CD4-positive, alpha-beta T cell treated with Interleukin-12 subunit alpha and Interleukin-12 subunit beta, for 1 hour (primary cell): ENCODE results near the gene DNHD1.

Source experiments
- DNase-seq: peaks from one replicate; pipeline ENCODE4 v3.0.0-alpha.2; 2020

The DNHD1 gene

DNA sequence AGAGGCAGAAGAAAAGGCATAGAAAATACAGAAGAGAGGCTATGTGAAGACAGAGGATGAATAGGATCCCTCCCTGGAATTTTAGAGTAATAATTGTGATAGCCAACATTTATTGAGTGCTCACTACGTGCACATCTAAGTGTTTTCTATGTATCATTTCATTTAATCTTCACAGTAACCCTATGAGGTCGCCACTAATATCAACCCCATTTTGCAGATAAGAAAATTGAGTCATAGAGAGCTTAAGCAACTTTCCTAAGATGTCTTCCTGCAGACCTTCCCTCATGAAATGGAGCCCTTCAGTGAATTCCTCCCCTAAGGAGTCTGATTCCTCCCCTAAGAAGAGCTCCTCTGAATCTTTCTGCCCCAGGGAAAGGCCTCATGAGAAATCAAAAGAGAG lies 68.2 kb downstream of the DNHD1 start:
- DNase-seq: no peak

DNA sequence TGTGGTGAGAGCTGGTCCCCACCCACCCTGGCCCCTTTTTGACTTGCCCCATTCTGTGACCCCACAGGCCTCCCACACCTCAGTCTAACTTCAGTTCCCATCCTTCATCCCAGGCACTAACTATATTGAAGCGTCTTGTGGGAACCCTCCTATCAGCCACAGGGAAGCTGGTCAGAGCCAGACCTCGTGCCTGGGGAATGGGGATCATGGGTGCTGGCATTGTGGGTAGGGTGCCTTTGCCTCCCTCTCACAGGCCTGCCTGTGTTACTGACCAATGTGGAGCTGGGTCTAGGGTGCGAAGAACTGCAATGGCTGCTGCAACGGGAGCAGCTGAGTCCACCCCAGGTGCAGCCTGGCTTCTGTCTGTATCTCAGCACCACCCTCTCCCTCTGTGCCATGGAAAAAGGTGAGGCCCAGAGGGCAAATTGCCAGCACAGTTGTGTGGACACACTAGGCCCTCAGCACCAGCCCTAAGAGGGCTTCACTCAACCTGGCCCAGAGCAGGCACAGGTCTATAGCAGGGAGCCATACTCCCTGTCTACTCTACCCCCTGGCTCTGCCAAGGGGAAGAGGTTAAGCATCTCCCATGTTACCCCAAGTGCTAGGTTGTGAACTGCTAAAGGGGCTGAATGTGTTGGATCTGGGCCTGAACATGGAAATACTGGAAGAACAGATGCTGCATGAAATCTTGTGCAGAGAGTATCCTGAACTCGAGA lies 69.1 kb downstream of the DNHD1 start:
- no peak for DNase-seq

DNA sequence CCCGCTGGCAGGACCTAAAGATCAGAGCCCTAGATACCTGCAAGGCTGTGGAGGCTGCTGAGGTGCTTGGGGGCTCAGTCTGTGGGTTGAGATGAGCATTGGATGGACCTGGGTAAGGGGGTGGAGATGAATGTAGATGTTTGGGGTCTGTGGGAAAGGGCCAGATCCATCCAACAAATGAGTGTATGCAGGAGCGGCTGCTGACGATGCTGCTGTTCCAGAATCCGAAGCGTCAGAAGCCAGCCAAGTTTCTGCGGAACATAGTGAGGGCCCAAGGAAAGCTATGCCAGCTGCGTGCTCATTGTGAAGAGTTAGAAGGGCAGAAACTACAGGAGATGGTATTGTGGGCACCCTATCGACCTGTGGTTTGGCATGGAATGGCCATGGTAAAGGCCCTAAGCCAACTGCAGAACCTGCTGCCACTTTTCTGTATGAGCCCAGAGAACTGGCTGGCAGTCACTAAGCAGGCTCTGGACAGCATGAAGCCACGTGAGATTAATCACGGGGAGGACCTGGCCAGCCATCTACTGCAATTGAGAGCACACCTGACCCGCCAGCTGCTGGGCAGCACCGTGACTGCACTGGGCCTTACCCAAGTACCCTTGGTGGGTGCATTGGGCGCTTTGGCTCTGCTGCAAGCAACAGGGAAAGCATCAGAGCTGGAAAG lies 69.8 kb downstream of the DNHD1 start:
- DNase-seq: no peak

DNA sequence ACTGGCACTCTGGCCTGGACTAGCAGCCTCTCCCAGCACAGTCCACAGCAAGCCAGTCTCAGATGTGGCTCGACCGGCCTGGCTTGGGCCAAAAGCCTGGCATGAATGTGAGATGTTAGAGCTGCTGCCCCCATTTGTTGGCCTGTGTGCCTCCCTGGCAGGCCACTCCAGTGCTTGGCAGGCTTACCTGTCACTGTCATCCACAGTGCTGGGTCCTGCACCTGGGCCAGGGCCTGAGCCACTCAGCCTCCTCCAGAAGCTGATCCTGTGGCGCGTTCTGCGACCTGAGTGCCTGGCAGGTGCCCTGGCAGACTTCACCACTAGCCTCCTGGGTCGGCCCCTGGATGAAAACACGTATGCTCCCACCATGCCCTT lies 70.3 kb downstream of the DNHD1 start:
- DNase-seq: no peak

DNA sequence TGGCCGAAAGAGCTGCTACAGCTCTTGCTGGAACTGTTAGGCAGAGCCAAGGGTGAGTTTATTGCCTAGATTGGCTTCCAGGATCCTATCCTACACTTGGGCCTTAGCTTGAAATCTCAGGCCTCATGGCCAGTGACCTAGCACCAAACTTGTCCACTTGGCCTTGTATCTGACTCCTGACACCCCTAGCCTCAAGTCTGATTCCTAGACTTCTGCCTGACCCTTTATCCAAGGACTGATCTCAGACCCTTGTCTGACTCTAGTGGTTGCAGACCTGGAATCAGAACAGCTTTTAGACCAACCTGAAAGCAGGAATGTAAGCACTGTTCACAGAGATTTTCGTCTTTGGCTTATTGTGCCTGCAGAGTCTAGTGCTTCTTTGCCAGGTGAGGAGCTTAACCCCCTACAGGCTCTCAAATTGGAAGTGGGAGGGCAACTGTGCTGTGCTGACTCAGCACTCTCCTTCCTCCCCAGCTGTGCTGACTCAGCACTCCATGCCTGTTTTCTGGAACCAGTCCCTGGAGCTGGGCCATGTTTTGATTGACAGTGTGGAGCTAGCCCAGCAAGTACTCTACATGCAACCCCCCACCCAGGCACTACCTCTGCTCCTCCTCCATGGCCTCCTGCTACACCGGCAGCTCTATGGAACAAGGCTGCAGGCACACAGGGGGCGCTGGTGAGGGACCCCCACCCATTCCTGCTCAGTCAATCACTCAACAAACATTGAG lies 71.3 kb downstream of the DNHD1 start:
- DNase-seq: no peak

DNA sequence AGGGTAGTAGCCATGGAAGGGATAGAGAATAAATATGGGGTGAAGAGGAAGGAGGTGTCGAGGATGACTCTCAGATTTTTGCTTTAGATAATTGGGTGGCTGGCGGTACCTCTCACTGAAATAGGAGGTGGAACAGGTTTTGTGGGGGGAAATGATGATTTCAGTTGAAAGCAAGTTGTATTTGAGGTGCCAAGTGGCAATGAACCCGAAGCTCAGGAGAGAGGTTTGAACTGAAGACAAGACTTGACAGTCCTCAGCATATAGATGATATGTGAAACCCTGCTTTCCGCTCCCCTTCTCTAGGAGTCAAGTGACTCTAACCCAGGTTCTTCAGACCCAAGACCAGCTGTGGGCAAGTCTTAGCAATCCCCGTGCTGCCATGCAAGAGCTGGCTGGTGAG lies 72.6 kb downstream of the DNHD1 start:
- DNase-seq: no peak

DNA sequence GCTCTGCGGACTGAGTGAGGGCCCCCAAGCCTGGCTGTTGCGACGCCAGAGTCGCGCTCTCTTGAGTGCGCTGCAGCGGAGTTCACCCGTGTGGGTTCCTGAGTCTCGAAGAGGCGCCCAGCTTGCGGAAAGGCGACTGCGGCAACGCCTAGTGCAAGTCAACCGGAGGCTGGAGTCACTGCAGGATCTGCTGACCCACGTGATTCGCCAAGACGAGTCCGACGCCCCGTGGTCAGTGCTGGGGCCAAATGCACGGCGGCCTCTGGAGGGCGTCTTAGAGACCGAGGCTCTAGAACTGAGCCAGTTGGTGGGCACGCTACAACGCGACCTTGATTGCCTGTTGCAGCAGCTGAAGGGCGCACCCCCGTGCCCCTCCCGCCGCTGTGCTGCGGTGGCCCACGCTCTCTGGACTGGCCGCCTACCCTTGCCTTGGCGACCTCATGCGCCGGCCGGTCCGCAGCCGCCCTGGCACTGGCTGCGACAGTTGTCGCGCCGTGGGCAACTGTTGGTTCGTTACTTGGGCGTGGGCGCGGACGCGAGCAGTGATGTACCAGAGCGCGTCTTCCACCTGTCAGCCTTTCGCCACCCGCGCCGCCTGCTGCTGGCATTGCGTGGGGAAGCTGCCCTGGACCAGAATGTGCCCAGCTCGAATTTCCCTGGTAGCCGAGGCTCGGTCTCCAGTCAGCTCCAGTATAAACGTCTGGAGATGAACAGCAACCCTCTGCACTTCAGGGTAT lies 73.8 kb downstream of the DNHD1 start:
- no peak for DNase-seq

DNA sequence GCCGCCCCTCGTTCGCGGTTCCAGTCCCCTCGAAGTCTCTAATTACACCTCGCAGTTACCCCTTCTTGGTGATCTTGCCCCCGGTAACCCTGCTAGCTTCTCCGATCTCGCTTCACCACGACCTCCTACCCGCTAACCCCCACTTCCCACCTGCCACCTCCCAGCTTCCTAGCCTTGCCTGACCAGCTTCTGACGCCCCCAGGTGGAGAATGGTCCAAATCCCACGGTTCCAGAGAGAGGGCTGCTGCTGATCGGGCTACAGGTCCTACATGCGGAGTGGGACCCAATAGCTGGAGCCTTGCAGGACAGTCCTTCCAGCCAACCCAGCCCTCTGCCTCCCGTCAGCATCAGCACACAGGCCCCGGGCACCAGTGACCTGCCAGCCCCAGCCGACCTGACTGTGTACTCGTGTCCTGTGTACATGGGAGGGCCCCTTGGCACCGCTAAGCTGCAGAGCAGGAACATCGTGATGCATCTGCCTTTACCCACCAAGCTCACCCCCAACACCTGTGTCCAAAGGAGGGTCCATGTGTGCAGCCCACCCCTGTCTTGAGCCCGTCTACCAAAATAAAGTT lies 74.4 kb downstream of the DNHD1 start:
- no peak for DNase-seq

DNA sequence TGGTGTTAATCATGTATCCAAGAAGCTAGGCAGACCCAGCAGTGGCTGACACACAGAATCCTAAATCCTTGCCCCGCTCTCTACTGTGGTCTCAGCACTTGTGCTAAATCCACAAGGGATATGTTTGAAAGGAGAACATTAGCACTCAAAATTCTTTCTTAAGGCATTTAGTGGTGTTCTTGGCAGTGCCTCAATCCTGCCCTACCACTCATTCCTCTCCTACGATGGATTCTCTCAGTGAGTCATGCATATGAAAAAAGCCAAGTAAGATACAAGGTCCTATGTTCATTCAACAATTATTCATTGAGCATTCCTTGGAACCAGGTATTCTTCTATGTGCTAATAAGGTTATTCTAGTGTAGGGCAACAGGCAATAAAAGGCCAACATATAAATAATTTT lies 75.1 kb downstream of the DNHD1 start:
- no peak for DNase-seq

DNA sequence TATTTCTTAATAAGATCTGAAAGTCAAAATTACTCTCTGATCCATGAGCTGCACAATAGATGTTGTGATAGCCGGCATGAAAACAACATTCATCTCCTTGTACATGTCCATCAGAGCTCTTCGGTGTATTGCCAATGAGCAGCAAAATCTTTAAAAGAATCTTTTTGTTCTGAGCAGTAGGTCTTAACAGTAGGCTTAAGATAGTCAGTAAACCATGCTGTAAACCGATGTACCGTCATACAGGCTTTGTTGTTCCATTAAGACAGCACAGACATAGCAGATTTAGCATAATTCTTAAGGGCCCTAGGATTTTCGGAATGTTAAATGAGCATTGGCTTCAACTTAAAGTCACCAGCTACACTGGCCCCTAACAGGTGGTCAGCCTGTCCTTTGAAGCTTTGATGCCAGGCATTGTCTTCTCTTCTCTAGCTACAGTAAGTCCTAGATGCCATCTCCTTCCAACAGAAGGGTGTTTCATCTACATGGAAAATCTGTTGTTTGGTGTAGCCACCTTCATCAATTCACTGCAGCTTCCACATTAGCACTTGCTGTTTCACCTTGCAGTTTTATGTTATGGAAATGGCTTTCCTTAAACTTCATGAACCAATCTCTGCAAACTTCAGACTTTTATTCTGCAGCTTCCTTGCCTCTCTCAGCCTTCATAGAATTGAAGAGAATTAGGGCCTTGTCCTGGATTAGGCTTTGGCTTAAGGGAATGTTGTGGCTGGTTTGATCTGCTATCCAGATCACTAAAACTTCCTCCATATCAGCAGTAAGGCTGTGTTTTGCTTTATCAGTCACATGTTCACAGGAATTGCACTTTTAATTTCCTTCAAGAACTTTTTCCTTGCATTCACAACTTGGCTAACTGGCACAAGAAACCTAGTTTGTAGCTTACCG lies 78.0 kb downstream of the DNHD1 start:
- no peak for DNase-seq

DNA sequence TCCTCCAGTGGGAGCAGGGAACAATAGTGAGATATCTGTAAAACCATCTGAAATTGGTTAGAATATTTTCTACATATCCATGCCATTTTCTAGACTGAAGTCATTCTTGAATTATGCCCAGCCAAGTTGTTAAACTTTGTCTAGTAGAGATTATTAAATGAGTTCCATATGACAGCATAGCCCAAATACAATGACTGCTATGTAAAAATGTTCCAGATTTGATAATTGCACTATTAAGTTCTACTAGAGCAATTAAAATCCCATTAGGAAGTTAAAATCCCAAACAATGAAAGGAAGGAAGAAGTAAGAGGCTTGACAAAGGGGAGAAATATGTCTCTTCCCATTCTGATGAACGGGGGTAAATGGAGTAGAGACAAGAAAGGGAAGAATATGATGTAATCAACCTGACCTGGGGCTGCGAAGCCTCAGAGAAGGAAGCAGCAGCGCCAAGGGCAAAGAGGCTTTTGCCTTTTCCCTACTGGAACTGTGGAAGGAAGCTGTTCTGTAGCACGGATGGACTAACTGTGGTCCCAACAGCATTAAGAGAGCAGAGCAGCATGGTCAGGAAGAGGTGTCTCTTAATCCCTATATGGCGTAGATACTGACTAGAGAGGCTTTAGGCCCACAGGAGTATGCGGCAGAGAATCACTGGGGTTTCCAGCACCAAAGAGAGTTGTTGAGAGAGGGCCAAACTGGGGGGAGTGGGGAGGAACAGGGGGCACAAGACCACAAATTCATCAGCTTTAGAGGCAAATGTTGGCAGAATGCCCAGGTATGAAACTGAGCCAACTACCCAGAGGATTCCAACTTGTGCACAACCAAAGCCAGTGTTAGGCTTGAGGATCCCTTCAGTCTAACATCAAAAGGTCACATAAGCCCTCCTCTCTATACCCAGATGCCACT lies 79.6 kb downstream of the DNHD1 start:
- DNase-seq: no peak

DNA sequence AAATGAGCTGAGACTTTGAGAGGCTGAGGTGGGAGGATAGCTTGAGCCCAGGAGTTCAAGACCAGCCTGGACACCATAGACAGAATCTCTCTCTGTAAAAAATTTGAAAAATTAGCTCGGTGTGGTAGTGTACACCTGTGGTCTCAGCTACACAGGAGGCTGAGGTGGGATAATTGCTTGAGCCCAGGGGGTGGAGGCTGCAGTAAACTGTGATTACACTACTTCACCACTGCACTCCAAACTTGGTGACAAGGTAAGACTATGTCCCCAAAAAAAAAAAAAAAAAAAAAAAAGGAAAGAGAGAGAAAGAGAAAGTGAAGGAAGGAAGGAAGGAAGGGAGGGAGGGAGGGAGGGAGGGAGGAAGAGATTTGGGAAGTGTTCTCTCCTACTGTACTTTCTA lies 81.1 kb downstream of the DNHD1 start:
- no peak for DNase-seq

DNA sequence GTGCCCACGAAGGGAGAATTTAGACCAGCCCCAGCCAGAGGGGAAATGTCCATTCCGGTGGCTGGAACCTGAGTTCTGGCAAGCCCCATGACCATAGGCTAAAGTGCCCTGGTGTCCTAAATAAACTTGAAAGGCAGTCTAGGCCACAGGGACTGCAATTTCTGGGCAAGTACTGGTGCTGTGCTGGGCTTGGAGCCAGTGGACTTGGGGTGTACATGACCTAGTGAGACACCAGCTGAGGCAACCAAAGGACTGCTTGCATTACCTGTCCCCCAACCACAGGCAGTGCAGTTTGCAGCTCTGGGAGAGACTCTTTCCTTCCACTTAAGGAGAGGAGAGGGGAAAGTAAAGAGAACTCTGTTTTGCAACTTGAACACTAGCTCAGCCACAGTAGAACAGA lies 82.6 kb downstream of the DNHD1 start:
- DNase-seq: no peak

DNA sequence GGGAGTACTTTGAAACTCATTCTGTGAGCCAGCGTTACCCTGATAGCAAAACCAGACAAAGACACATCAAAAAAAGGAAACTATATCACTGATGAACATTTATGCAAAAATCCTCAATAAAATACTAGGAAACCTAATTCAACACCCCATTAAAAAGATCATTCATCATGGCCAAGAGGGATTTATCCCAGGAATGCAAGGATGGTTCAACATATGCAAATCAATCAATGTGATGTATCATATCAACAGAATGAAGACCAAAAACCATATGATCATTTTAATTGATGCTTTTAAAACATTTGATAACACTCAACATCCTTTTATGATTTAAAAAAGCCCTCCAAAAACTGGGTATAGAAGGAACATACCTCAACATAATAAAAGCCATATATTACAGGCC lies 86.5 kb downstream of the DNHD1 start:
- no peak for DNase-seq

DNA sequence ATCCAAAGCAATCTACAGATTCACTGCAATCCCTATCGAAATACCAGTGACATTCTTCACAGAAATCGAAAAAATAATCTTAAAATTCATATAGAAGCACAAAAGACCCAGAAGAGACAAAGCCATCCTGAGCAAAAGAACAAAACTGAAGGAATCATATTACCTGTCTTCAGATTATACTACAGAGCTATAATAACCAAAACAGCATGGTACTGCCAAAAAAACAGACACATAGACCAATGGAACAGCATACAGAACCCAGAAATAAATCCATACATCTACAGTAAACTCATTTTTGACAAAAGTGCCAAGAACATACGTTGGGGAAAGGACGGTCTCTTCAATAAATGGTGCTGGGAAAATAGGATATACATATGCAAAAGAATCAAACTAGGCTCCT lies 87.4 kb downstream of the DNHD1 start:
- DNase-seq: no peak

DNA sequence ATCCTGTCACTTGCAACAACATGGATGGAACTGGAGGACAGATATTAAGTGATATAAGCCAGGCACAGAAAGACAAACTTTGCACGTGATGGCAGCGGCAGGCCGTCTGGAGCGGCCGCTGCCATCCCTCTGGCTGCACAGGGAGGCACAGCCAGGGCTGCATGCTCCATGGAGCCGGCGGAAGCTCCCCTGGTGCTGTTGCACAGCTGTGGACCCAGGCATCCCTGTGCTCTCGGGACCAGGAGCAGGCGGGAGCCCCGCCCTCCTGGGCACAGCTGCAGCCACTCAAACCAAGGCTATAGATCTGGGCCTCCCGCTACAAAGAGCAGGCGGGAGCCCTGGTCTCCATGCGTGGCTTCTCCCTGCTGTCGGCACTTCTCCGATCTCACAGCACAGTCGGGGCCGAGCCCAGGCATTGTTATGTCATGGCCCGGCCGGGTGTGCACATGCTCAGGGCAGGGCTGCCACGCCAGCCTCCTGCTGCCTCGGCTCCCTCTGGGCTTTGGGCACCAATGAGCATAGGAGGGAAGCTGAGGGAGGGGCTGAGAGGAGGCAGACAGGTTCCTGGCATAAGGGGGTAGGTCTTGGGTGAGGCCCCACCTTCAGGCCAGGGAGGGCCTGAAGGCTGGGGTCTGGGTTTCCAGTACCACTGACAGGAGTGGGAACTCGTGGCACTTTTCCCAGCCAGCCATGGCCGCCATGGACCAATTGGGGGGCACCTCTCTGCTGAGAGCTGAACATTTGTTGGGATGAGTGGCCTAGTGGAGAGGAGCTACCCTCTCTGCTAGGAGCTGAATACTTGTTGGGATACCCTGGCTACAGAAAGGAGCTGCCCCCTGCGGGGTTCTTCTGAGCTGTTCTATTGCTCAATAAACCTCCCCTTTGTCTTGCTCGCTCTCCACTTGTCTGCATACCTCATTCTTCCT lies 89.6 kb downstream of the DNHD1 start:
- no peak for DNase-seq

DNA sequence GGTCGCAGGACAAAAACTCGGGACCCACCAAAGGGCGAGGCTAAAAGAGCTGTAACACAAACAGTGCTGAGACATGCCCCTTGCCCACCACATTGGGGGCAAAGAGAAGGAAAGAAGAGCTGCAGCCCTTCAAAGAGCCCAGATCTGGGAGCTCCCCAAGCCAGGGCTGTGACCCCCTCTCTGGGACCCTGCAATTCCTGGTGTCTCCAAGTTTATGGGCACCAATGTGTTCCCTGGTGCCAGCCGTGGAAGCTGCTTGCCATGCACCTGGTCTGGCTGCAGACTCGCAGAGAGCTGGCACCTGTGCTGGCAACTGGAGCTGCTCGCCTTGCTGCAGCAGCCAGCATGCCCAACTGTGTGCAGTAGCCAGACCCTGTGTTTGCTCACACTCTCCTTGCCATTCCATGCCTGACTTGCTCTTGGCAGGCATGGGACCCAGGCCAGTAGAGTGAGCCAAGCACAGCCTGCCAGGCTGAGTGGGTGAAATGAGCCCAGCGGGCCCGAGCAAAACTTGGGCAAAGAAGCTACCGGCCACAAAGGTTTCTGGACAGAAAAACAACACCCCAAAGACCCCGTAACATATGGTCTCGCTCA lies 90.4 kb downstream of the DNHD1 start:
- no peak for DNase-seq

DNA sequence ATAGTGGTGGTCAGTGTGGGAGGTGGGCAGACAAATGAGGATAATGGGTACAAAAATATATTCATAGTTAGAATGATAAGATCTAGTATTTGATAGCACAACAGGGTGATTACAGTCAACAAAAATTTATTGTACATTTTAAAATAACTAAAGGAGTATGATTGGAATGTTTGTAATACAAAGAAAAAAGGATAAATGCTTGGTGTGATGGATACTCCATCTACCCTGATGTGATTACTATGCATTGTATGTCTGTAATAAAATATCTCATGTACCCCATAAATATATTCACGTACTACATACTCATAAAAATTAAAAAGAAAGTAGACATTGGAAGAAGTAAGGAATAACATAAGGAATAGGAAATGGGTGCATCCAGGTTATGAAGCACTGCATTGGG lies 90.9 kb downstream of the DNHD1 start:
- no peak for DNase-seq

DNA sequence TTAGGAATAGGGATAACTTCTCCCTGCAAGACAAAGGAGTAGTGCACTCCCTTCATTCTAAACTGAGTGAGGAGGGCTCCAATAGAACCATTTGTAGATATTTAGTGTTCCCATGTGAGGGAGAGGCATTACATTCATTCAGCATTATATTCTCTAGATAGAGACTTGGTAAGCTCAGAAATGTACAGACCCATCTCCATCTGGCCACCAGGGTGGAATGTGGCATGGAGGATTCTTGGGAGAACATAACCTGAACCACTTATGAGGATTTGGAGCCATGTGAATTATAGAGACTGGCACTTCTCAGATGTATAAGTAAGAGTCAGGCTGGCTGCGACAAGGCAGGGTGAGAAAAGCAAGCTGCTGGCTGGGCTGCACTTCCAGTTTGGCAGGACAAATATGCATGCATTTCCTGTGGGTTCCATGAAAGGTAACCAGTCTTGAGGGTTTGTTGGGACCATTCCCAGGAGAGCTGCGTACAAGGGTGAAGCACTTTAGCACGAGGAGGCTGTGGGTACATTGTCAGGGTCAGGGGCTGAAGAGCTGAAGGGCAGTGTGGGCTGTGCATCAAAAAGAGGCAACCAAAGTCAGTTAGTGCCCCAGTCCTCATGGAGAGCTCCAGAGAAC lies 97.2 kb downstream of the DNHD1 start:
- no peak for DNase-seq
